D721Med (cell line): ENCODE measurements around the gene CRIM1.

Source experiments
- DNase-seq: peaks from one replicate; pipeline ENCODE4 v3.0.0; 2011; ENCODE audit warnings: low spot score; ENCODE audit not compliant: insufficient read length
- FAIRE-seq: peaks from 2 replicates; lab custom pipeline; 2011; peaks lifted over from hg19 to GRCh38; lab: Jason Lieb, UNC
- TF ChIP-seq, protein P1 (sequence below): IDR thresholded peaks from 2 replicates; pipeline ENCODE4 v1.5.1; 2012; ENCODE audit warnings: mild to moderate bottlenecking, control low read depth; ENCODE audit not compliant: insufficient read depth; ENCODE audit errors: missing control alignments

The CRIM1 gene

DNA sequence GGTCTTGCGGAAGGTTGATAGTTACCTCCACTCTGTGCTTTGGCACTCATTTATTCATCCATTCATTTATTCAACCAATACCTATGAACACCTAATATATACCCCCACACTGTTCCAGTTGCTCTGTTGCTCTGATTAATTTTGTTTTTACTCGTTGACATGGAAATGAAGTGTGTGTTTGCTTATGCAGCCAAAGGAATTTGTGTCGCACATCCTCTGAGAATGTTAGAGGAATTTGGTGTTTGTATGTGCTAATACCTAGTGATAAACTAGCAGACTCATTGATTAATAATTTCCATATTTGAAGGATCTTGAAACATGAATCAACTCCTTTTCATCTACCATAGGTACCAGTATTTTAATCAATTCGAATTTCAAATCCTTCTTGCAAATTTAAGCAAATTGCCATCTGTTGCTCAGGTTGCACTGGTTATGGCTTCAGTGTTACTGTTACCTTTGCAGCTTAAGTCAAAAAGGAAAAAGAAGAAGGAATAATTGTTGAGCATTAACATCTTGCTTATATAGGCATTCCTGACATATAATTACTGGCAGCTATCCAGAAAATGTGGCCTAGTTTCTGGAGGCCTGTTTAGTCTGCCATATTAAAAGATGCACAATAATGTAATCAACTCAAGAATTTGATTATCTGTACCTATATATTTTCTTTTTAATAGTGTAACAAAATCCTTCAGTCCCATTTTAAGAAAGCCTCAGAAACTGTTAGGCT is 25.7 kb upstream of the CRIM1 start:
- TF ChIP-seq, protein P1, sequence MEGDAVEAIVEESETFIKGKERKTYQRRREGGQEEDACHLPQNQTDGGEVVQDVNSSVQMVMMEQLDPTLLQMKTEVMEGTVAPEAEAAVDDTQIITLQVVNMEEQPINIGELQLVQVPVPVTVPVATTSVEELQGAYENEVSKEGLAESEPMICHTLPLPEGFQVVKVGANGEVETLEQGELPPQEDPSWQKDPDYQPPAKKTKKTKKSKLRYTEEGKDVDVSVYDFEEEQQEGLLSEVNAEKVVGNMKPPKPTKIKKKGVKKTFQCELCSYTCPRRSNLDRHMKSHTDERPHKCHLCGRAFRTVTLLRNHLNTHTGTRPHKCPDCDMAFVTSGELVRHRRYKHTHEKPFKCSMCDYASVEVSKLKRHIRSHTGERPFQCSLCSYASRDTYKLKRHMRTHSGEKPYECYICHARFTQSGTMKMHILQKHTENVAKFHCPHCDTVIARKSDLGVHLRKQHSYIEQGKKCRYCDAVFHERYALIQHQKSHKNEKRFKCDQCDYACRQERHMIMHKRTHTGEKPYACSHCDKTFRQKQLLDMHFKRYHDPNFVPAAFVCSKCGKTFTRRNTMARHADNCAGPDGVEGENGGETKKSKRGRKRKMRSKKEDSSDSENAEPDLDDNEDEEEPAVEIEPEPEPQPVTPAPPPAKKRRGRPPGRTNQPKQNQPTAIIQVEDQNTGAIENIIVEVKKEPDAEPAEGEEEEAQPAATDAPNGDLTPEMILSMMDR: no peak
- no peak for DNase-seq
- FAIRE-seq: no peak

DNA sequence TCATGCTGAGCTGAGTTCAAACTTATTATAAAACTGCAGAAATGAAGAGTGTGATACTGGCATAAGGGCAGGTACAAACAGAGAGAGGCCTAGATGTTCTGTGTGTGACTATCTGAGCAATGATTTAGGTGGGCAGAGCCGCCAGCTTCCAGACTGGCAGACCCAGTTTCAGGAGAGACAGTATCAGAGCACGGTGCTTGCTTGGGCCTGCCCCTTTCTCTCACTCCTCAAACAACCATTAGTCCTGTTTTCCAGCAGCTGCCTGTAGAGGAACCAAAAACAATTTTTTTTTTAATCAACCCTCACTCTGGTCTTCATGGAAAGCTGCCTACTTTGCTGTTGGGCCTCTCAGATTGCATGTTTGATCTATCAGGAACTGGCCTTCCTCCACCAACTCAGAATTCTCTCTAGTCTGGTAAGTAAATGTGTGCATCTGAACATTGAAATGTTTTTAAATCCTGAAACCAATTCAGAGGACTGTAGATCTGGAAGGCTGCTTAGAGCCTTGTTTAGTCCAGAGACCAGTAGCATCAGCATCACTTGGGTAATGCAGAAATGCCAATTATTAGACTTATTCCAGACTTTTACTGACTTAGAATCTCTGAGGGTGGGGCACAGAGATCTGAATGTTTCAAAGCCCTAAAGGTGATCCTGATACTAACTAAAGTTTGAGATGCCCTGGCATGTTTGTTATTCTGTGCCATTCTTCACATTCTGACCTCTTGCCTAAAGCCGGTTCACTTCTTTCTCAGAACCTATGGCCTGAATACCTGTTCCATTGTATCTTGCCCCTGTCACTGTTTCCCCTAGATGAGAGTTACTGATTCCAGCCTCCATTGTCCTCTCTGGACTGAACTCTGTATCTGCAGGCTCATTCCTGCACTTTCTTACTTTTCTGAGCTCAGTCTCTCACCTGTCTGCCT is 24.8 kb upstream of the CRIM1 start:
- FAIRE-seq: no peak
- no peak for DNase-seq
- TF ChIP-seq, protein P1: no peak

DNA sequence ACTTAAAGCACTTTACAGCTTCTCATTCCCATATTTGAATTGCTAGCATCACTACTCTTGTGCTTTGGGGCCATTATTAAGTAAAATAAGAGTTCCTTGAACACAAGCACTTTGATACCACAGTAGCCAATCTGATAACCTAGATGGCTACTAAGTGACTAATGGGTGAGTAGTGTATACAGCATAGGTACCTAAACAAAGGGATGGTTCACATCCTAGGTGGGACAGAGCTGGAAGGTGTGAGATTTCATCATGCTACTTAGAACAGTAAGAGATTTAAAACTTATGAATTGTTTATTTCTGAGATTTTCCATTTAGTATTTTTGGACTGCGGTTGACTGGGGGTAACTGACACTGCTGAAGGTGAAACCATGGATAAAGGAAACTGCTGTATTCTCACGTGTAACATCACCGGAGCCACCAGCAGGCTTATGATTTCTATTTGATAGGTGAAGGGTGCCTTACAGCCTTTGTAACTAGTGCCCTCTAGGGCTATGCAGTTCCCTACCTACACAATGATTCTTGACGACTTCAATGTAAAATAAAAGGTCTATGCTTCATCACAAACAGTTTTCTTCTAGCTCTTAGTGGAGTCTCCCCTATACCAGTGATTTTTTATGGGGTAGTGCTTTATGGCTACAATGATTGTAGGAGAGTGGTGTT is 22.1 kb upstream of the CRIM1 start:
- TF ChIP-seq, protein P1: no peak
- FAIRE-seq (no peak), DNase-seq (no peak)

DNA sequence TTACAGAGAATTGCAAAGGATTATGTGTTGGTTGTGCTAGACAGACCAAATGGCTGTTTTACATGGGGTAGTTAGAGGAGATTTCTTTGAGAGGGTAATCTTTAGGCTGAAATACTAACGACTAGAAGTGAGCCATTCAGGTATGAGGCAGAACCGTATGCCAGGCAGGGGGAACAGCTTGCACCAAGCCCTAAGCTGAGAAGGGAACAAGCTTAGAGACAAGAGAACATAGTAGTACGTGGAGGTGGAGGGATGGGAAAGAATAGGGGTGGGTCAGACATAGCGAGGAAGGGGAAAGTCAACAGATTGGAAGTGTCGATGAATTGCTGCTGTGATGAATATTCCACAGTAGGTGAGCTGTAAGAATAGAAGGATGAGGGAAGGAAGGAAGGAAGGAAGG is 20.0 kb upstream of the CRIM1 start:
- FAIRE-seq: no peak
- TF ChIP-seq, protein P1: no peak

DNA sequence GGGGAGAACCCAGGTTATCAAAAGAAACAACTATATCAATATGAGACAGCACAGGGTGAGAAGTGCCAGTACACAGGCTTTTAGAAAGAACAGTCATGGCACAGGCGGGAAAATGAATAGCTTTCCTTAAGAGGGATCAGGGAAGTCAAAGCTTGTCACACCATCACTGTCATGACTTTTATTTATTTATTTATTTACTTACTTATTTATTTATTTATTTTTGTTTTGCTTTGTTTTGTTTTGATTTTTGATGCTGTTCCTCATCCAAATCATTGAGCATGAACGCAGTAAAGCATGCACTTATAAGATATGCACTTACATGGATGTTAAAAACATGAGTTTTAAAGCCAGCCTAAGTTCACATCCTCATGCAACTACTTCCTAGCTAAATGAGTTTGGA is 19.3 kb upstream of the CRIM1 start:
- TF ChIP-seq, protein P1: no peak
- no peak for DNase-seq
- FAIRE-seq: no peak

More for the DNA sequence above, 20.0 kb upstream of the CRIM1 start:
- DNase-seq: no peak

DNA sequence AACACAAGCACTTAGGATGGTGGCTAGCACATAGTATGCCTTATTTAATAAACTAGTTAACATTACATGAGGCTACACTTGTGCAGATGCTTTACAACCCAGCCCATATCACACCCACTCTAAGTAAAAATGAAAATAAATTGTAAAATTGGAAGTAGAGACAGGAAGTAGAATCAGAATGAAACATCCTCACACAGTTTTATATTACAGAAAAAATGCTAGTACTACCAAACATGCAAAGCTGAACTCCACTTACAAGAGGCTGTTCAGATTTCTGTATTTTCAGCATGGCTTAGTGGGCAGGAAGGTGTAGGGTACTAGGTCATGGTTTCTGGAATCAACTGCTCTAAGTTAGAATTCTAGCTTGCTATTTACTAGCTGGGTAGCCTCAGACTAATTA is 18.2 kb upstream of the CRIM1 start:
- DNase-seq (no peak), FAIRE-seq (no peak)
- TF ChIP-seq, protein P1: no peak
